Measurements from ENCODE around the gene EIF4B. TPM values are rescaled to one million over a fixed set of nuclear protein-coding genes. Genes with fewer than 3 reads are reported as not detected.

EIF4B gene
- total RNA-seq, 1 experiment from 2014 or later, result 393 TPM

GRCh38 chr12:53042607-53043454 is 36.6 kb downstream of the EIF4B start:
- Histone ChIP-seq H3K27me3 (replicated peaks; ENCODE audit: insufficient read depth, low read depth, low read length, poor library complexity) (no peaks in the 10 kb centered on the region), H3K27ac (ENCODE audit: low read depth, low read length, poor library complexity, severe bottlenecking) (peak overlapping the region; percentile 23), H3K36me3 (ENCODE audit: insufficient read depth, low read length, poor library complexity, severe bottlenecking) (peaks cover 29% of the 10 kb centered on the region), H3K9me3 (ENCODE audit: low read depth, low read length, poor library complexity, severe bottlenecking) (no peaks in the 10 kb centered on the region), H3K4me3 (ENCODE audit: low read depth, low read length, poor library complexity, severe bottlenecking) (no peak overlapping the region), H3K4me1 (ENCODE audit: insufficient read depth, low read length, poor library complexity, severe bottlenecking) (peaks cover 4% of the 10 kb centered on the region)
- no peak for DNase-seq (ENCODE audit: low spot score)
- ChIA-PET CTCF (no interaction called here), POLR2A (ENCODE audit: low non-redundant PET) (no interaction called here)
- BruUV-seq (replicated peaks), result no TSS peak
- no peak for TF ChIP-seq EZH2 (IDR thresholded peaks at IDR 0.05; ENCODE audit: borderline replicate concordance, low read depth, low read length, poor library complexity, severe bottlenecking)
- TF ChIP-seq CTCF (conservative IDR thresholded peaks at IDR 0.05; ENCODE audit: low read depth, low read length), result no peak
- intact Hi-C loops (cut with micrococcal nuclease; ENCODE audit: unreplicated experiment), result no loop called here

- no peak for DNase-seq (ENCODE audit: low spot score)
Observed at GRCh38 chr12:53044052-53044581, 37.9 kb downstream of the EIF4B start.

More at GRCh38 chr12:53044052-53044581, 37.9 kb downstream of the EIF4B start:
- ChIA-PET POLR2A (ENCODE audit: low non-redundant PET) (interaction anchor here (0.7 kb wide), 1 partner anchor 10 kb away, joined by 3 read pairs; no protein-coding TSS in a partner anchor), CTCF (no interaction called here)
- Histone ChIP-seq H3K4me1 (ENCODE audit: insufficient read depth, low read length, poor library complexity, severe bottlenecking) (peaks cover 17% of the 10 kb centered on the region), H3K36me3 (ENCODE audit: insufficient read depth, low read length, poor library complexity, severe bottlenecking) (peaks cover 16% of the 10 kb centered on the region), H3K9me3 (ENCODE audit: low read depth, low read length, poor library complexity, severe bottlenecking) (no peaks in the 10 kb centered on the region), H3K4me3 (ENCODE audit: low read depth, low read length, poor library complexity, severe bottlenecking) (no peak overlapping the region), H3K27ac (ENCODE audit: low read depth, low read length, poor library complexity, severe bottlenecking) (no peak overlapping the region), H3K27me3 (replicated peaks; ENCODE audit: insufficient read depth, low read depth, low read length, poor library complexity) (no peaks in the 10 kb centered on the region)
- no TSS peak for BruUV-seq (replicated peaks)
- TF ChIP-seq EZH2 (IDR thresholded peaks at IDR 0.05; ENCODE audit: borderline replicate concordance, low read depth, low read length, poor library complexity, severe bottlenecking), result no peak
- no peak for TF ChIP-seq CTCF (conservative IDR thresholded peaks at IDR 0.05; ENCODE audit: low read depth, low read length)
- intact Hi-C loops (cut with micrococcal nuclease; ENCODE audit: unreplicated experiment), result no loop called here

Measured in A673 (cell line).